GM06990 (cell line): ENCODE results near the gene NOL9.

Source experiments
- DNase-seq: peaks from one replicate; pipeline ENCODE4 v3.0.0-alpha.2; 2011; ENCODE audit not compliant: insufficient read length; ENCODE audit errors: extremely low read depth
- H3K27me3 ChIP-seq: replicated peaks from 2 replicates; pipeline ENCODE4 v1.6.0; 2011; ENCODE audit warnings: low read length; ENCODE audit not compliant: control insufficient read depth, insufficient read depth
- H3K36me3 ChIP-seq: 2 replicates; pipeline ENCODE4 v1.5.1; 2011; ENCODE audit warnings: low read length; ENCODE audit not compliant: control insufficient read depth, insufficient read depth
- H3K4me3 ChIP-seq: replicated peaks from 2 replicates; pipeline ENCODE4 v1.5.1; 2011; ENCODE audit warnings: low read depth, mild to moderate bottlenecking, control low read depth, low read length
- TF ChIP-seq, protein P1 (sequence below): IDR thresholded peaks from 2 replicates; pipeline ENCODE4 v1.5.1; 2011; ENCODE audit warnings: low read length, control low read depth, mild to moderate bottlenecking, inconsistent platforms; ENCODE audit not compliant: insufficient read depth, poor library complexity, severe bottlenecking

NOL9 gene

DNA sequence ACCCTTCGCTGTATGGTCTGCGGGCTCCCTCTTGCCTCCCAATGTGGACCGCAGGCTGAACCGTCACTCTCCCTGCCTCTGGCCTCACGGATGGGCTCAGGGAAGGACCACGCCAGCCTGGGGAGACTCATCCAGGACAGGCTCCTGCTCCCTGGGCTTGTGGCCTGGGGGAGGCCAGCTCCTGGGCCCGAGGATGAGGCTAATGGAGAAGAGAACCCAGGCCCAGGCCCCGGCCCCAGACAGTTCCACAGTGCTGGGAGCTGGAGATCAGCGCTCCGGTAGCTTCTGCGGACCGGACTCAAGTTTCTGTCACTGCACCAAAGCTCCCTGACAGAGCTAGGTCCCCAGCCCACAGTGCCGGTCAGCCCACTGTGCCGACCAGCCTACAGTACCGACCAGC, 49.4 kb downstream of the NOL9 start:
- no peak overlapping the region for H3K4me3 ChIP-seq
- DNase-seq, result no peak
- TF ChIP-seq, protein P1, sequence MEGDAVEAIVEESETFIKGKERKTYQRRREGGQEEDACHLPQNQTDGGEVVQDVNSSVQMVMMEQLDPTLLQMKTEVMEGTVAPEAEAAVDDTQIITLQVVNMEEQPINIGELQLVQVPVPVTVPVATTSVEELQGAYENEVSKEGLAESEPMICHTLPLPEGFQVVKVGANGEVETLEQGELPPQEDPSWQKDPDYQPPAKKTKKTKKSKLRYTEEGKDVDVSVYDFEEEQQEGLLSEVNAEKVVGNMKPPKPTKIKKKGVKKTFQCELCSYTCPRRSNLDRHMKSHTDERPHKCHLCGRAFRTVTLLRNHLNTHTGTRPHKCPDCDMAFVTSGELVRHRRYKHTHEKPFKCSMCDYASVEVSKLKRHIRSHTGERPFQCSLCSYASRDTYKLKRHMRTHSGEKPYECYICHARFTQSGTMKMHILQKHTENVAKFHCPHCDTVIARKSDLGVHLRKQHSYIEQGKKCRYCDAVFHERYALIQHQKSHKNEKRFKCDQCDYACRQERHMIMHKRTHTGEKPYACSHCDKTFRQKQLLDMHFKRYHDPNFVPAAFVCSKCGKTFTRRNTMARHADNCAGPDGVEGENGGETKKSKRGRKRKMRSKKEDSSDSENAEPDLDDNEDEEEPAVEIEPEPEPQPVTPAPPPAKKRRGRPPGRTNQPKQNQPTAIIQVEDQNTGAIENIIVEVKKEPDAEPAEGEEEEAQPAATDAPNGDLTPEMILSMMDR, result no peak
- no peaks in the 10 kb centered on the region; the same call in 1 of the 2 replicates for H3K27me3 ChIP-seq
- H3K36me3 ChIP-seq, result no peaks in the 10 kb centered on the region

DNA sequence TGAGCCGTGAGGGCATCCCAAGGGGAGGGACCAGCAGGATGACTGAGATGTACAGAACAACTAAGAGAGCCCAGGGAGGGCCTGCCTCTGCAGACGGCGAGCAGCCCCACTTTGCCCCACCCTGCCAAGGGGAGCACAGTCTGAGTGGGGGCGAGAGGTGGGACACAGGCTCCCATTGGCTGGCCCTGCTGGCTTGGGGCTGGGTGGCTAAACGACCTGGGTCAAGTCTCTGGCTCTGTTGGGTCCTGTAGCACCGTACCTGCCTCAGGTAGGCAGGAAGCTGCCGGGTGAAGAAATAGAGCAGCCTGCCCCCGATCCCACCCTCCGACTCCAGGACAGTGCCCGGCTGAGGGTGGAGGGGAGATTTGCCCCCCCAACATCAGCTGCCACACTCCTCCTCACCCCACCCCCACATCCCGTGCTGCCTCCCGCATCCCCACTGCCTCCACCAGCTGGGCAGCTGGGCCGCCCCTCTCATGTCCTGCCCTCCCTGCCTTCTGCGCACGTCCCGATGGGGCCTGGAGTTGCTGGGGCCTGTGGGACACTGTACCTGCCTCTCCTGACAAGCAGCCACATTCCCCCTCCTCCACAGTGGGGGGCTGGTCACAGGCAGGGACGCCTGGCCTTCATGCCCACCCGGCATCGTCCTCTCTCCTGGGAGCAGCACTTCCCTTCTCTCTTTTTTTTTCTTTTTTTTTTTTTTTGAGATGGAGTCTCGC, 50.3 kb downstream of the NOL9 start:
- TF ChIP-seq, protein P1, result no peak
- Histone ChIP-seq H3K4me3 (no peak overlapping the region), H3K27me3 (no peaks in the 10 kb centered on the region), H3K36me3 (no peaks in the 10 kb centered on the region)
- no peak for DNase-seq

DNA sequence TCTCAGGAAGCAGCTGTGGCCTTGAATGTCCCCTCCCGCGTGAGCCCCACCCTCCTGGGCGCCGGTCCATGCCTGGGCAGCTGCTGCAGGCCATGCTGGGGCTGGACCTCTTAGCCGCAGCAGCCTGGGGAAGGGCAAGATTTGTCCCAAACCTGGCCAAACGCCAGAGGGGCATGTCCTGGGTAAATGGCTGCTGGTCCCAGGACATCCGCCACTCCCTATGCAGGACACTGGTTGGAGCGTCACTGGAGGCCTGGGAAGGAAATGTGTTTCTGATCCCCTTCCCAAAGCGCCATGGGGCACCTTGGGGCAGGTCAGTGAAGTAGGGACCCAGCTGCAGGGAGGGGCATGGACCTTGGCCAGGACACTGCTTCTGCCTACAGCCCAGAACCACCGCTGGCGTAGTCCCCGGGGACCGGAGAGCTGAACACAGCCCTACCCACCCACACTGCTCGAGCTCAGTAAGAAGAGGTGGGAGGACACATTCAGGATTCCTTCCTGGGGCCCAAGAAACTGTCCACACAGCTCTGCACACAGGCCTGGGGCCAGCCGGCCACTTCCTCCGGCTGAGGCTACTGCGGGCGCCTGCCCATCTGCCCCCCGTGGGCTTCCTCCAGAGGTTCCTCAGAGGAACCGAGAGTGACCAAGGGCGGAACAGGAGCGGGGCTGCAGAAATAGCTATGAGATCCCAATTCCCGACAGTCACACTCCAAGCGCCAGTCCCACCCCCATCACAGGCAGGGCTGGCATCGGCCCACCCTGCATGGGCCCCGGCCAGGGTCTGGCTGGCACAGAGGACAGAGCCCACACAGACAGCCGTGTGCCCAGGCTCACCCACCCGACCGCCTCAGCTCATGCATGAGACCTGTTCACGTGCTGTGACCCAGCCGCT, 52.1 kb downstream of the NOL9 start:
- no peaks in the 10 kb centered on the region for H3K36me3 ChIP-seq
- no peak for DNase-seq
- TF ChIP-seq, protein P1, result no peak
- H3K27me3 ChIP-seq, result no peaks in the 10 kb centered on the region; the same call in 1 of the 2 replicates
- H3K4me3 ChIP-seq, result no peak overlapping the region

DNA sequence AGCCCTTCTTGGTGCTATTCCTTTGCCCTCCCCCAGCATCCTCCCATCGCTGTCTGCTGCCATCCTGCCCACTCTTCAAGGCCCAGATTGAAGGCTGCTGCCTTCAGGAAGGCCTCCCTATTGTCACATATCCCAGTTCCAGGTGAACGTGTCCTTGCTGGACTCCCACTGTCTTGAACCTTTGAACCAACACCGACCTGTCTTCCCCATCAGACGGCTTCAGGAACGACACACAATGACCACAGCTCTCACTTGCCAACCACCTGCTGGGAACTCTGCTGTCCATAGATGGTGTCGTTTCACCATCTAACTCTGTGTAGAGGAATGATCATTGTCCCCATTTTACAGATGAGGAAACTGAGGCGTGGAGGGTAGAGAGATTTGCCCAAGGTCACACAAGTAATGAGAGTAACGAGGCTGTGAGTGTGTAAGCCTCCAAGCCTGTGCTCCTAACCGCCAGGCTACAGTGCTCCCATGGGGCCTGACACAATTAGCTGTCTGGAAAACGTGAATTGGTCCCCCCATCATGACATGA, 53.0 kb downstream of the NOL9 start:
- no peak for DNase-seq
- Histone ChIP-seq H3K27me3 (no peaks in the 10 kb centered on the region; the same call in 1 of the 2 replicates), H3K36me3 (no peaks in the 10 kb centered on the region), H3K4me3 (no peak overlapping the region)
- TF ChIP-seq, protein P1, result no peak

DNA sequence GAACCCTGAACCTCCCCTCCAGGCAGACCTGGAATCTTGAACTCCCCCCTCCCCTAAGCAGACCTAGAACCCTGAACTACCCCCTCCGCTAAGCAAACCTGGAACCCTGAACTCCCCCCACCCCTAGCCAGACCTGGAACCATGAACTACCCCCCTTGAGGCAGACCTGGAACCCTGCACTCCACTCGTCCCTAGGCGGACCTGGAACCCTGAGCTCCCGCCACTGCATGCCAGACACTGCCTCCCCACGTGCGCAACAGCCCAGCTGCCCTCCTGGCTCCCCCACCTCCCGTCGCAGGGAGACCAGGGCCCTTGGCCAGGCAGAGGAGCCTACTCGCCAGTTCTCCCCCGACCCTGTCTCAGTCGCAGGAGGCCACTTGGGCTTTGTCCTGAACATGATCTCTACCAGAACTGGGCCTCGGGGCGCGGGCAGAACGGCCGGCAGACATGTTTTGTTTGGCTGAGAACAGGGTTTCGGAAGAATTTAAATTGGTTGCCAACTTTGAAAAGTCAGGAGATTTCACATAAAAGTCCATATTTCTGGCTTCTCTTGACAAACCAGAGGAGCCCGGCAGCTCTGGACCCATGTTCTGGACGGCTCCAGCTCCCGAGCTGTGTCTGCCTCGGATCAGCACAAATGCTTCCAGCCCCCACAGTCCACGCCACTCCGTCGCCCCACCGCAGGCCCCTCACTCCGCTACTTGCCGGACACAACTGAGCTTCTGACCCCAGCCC, 53.6 kb downstream of the NOL9 start:
- TF ChIP-seq, protein P1, result no peak
- H3K36me3 ChIP-seq, result no peaks in the 10 kb centered on the region
- no peaks in the 10 kb centered on the region; the same call in 1 of the 2 replicates for H3K27me3 ChIP-seq

More for the DNA sequence above, 53.6 kb downstream of the NOL9 start:
- no peak for DNase-seq
- no peak overlapping the region for H3K4me3 ChIP-seq
